Tibial artery (tissue), 4 donors: ENCODE data around the gene DLG2.
A peak's percentile ranks its signal among the peaks of the same experiment; 100 is the strongest.

Experiments used
- DNase-seq, 2 donors: peaks; one replicate each; pipeline ENCODE4 v3.0.0-alpha.2; 2019
- H3K27ac ChIP-seq, 2 donors: fragments of 200-600 bp; sonication (generic) in 1 of 2; 1 replicate in 1 of 2; 2 replicates in 1 of 2; pipeline ENCODE4 v1.5.1; 2018 to 2019; ENCODE audit warnings: mild to moderate bottlenecking in 1 of 2
- H3K27me3 ChIP-seq, 2 donors: fragments of 200-600 bp; sonication (generic) in 1 of 2; one replicate each; pipeline versions ENCODE4 v1.5.1 to v1.6.0; 2016 to 2019
- H3K36me3 ChIP-seq, 3 donors: fragments of 200-600 bp; sonication (generic) in 2 of 3; one replicate each; pipeline ENCODE4 v1.5.1; 2016 to 2019; ENCODE audit warnings: mild to moderate bottlenecking in 2 of 3
- H3K4me1 ChIP-seq, 4 donors: fragments of 200-600 bp; sonication (generic) in 2 of 4; 1 replicate in 3 of 4; 2 replicates in 1 of 4; pipeline ENCODE4 v1.5.1; 2016 to 2019
- H3K4me3 ChIP-seq, 2 donors: fragments of 200-600 bp; sonication (generic) in 1 of 2; 1 replicate in 1 of 2; 2 replicates in 1 of 2; pipeline ENCODE4 v1.5.1; 2018 to 2019; ENCODE audit warnings: mild to moderate bottlenecking in 2 of 2
- H3K9me3 ChIP-seq, 3 donors: fragments of 200-600 bp; sonication (generic) in 1 of 3; one replicate each; pipeline ENCODE4 v1.5.1; 2016 to 2019
- intact Hi-C: fragments of 100-400 bp; cut with DNase I; formaldehyde crosslinking; loops from one replicate; pipeline ENCODE4 v1.15.0; 2023; ENCODE audit warnings: low total_unique reads
- TF ChIP-seq, protein P1 (sequence below), 2 experiments: fragments of 200-600 bp in 1 of 2; fragments of 450-650 bp in 1 of 2; IDR thresholded peaks; one replicate each; pipeline ENCODE4 v1.5.1; 2017 to 2019; ENCODE audit warnings: antibody characterized with exemption in 2 of 2, mild to moderate bottlenecking in 1 of 2, moderate library complexity in 1 of 2

Gene DLG2

DNA sequence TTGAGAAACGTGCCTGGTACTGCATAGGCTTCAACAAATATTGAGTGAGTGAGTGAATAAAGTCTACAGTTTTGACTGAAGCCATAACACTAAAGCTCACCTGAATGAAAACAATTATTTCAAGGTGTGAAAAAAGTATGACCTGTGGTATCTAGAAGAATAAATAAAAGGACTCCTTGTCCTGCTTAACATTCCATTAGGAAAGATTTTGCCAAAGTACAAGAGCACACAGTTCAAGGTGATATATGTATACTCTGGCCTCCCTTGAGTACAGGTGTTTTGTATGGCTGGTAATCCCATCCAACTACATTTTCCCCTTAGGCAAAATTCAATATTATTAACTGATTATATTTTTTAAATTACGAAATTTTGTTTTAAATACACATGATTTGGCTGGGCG, 39.5 kb upstream of the DLG2 start:
- Histone ChIP-seq H3K27me3 (no peaks in the 10 kb centered on the region), H3K9me3 (no peaks in the 10 kb centered on the region), H3K36me3 (no peaks in the 10 kb centered on the region), H3K4me3 (no peak overlapping the region), H3K4me1 (peaks cover 0 to 16% (median 4%) of the 10 kb centered on the region in 4 donors), H3K27ac (no peak overlapping the region)
- DNase-seq: no peak
- TF ChIP-seq, protein P1, sequence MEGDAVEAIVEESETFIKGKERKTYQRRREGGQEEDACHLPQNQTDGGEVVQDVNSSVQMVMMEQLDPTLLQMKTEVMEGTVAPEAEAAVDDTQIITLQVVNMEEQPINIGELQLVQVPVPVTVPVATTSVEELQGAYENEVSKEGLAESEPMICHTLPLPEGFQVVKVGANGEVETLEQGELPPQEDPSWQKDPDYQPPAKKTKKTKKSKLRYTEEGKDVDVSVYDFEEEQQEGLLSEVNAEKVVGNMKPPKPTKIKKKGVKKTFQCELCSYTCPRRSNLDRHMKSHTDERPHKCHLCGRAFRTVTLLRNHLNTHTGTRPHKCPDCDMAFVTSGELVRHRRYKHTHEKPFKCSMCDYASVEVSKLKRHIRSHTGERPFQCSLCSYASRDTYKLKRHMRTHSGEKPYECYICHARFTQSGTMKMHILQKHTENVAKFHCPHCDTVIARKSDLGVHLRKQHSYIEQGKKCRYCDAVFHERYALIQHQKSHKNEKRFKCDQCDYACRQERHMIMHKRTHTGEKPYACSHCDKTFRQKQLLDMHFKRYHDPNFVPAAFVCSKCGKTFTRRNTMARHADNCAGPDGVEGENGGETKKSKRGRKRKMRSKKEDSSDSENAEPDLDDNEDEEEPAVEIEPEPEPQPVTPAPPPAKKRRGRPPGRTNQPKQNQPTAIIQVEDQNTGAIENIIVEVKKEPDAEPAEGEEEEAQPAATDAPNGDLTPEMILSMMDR (IDR thresholded peaks at IDR 0.05): no peak
- intact Hi-C loops: no loop called here

DNA sequence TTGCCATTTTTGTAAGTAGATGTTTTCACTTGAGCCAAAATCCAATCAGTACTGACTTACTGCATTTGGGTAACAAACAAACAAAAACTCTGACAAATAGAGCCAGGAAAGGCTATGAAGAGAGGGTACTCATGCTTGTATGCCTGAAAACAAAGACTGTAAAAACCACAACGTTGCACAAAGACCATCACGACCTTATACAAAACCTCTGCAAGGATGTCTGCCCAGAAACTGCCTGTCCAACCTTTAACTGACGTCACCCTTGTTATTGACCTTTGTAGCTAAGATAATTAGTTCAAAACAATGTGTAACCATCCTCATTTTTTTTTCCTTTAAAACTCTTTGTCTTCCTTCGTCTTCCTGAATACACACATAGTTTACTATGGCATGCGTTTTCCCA, 38.6 kb upstream of the DLG2 start:
- peaks cover 0 to 26% (median 12%) of the 10 kb centered on the region in 4 donors for H3K4me1 ChIP-seq
- no peaks in the 10 kb centered on the region for H3K9me3 ChIP-seq
- no peaks in the 10 kb centered on the region for H3K36me3 ChIP-seq
- no peak overlapping the region for H3K4me3 ChIP-seq
- intact Hi-C loops: no loop called here
- H3K27me3 ChIP-seq: no peaks in the 10 kb centered on the region
- DNase-seq: no peak
- TF ChIP-seq, protein P1 (IDR thresholded peaks at IDR 0.05): no peak
- peak overlapping the region; percentile 96 to 98 for H3K27ac ChIP-seq

DNA sequence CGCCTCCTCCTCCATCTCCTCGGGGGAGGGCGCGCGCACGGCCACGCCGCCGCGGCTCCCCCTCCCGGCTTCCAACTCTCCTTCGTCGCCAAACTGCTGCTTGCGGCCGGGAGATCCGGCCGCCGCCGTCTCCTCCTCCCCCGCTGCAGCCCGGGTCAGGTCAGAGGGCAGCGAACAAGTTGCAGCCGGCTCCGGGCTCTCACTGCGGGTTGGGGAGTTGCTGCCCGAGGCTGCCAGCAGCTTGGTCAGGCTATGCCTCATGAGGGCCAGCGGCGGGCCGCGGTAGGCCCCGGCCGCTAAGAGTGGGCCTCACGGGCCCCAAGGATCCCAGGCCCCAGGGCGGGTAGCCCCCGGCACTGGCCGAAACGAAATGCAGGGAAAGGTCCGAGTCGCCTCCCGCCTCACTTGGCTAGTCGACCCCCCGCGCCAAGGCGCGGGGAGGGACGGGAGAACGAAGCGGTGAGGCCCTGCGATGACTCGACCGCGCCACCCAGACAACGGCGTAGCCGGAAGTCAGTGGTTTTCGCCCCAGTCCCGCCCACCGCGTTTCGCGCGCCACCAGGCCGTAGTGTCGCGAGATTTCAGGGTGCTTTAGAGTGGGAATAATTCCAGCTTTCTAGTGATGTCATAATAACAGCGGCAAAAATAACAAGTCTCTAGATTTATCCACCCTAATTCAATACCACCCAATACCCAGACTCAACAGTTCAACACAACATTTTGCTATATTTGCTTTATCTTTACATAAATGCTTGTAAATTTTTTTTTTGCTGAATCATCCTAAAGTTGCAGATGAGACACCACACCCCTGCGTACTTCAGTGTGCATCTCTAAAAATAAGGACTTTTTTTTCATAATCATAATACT, 37.7 kb upstream of the DLG2 start, which contains the start of gene CREBZF:
Gene CREBZF (minus strand): TSS at position 515 of the 867 bp plus-strand sequence. CDS start 254 bp downstream, at position 261.
- Histone ChIP-seq H3K9me3 (no peaks in the 10 kb centered on the region), H3K4me3 (peak within 1 kb of the TSS; percentile 71 to 95), H3K27ac (peak within 1 kb of the TSS; percentile 96 to 98), H3K36me3 (peaks cover 0 to 6% (median 5%) of the 10 kb centered on the region in 3 donors), H3K4me1 (peaks cover 0 to 35% (median 15%) of the 10 kb centered on the region in 4 donors), H3K27me3 (no peaks in the 10 kb centered on the region)
- intact Hi-C loops: loop anchor here (5.0 kb wide), 1 partner anchor 38 kb away; the partner anchor contains the start of genes DLG2 and TMEM126B
- peak; percentile 92 to 97 for DNase-seq
- TF ChIP-seq, protein P1 (IDR thresholded peaks at IDR 0.05): peak in 1 of 2 experiments; percentile 13

DNA sequence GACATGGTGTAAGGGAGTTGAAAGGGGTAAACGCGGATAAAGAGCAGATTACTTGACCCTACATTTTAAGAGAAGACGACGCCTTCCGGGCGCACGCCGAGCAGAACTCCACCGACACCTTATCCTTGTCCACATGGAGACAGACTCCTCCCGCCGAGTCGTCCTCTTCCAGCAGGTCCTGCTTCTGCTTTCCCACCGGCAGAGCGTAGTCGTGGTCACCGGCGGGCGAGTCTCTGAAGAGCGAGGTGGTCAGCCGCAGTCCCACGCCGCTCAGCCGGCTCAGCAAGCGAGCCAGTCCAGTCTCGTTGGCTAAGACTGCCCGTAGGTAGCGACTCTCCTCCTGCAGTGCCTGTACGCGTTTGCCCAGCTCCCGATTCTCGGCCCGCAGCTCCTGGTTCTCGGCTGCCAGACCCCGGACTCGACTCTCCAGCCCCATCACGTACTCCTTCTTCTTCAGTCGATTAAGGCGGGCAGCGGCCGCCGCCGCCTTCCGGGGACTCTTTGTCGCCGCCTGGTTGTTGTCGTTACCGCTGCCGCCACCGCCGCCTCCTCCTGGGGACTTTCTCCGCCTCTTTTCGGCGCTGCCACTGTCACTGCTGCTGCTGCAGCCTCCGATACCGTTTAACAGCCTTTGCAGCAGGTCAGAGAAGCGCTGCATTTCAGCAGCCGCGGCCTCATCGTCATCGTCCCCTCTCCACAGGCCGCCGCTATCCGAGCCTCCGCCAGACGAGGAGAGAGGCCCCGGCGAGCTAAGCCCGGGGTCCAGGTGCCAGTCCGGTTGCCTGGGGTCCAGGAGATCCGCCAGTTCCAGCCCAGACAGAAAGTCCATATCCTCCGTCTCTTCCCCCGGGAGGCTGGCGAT, 36.8 kb upstream of the DLG2 start:
- intact Hi-C loops: loop anchor here (5.0 kb wide), 1 partner anchor 37 kb away; the partner anchor contains the start of genes DLG2 and TMEM126B
- Histone ChIP-seq H3K4me1 (peaks cover 0 to 43% (median 21%) of the 10 kb centered on the region in 4 donors), H3K9me3 (no peaks in the 10 kb centered on the region), H3K4me3 (peak overlapping the region; percentile 71 to 95), H3K27me3 (no peaks in the 10 kb centered on the region), H3K27ac (peak overlapping the region; percentile 96 to 98), H3K36me3 (peaks cover 0 to 8% (median 6%) of the 10 kb centered on the region in 3 donors)
- TF ChIP-seq, protein P1 (IDR thresholded peaks at IDR 0.05): peak; percentile 61 to 67
- DNase-seq: peak; percentile 82 to 90

DNA sequence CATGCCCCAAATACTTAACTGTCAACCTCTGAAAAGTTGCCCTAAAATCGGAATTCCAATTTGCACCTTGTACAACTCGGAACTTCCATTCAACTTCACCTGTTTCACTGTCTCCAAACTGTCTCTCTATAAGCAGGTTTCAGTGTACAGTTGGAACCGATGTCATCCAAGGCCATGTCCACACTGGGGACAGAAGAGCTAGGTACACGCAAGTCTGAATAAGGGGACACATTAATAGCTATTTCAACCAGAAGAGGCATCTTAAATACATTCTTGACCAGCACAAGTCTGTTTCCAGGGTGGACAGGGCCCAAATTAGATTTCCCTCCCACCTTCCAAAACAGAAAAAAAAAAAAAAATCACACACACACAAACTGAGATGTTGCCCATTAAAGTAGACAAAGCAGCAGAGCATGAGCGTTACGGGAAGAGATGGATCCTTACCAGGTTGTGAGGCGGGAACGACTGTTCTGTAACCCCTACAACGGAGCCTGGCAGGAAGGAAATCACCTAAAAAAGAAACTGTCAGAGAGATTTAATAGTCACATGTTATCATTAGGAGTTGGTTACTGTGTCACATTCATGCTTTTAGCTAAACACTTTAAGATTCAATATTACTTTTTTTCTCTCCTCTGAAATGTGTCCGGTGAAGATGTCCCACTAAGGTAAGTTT, 36.1 kb upstream of the DLG2 start:
- Histone ChIP-seq H3K4me1 (peaks cover 0 to 51% (median 24%) of the 10 kb centered on the region in 4 donors), H3K27ac (peak overlapping the region; percentile 96 to 98), H3K4me3 (peak overlapping the region; percentile 71 to 95), H3K27me3 (no peaks in the 10 kb centered on the region), H3K9me3 (no peaks in the 10 kb centered on the region), H3K36me3 (peaks cover 0 to 8% (median 6%) of the 10 kb centered on the region in 3 donors)
- intact Hi-C loops: loop anchor here (5.0 kb wide), 1 partner anchor 36 kb away; the partner anchor contains the start of genes DLG2 and TMEM126B
- no peak for DNase-seq
- TF ChIP-seq, protein P1 (IDR thresholded peaks at IDR 0.05): no peak
